Thyroid gland (tissue), 4 donors: ENCODE results near the gene DRAM1. TPM values are rescaled to one million over a fixed set of nuclear protein-coding genes. Genes with fewer than 3 reads are reported as not detected.
"Not testable (repeated sequence)": the region's sequence is repeated elsewhere in the genome, so short reads cannot be mapped to it uniquely, and the experiment has no call there.

Experiments
- DNase-seq, 2 donors: peaks; one replicate each; pipeline ENCODE4 v3.0.0-alpha.2; 2019
- H3K27ac ChIP-seq, 3 donors: fragments of 200-600 bp; sonication (generic); 1 replicate in 2 of 3; 2 replicates in 1 of 3; pipeline ENCODE4 v1.5.1; 2016 to 2019; ENCODE audit warnings: mild to moderate bottlenecking in 1 of 3, moderate library complexity in 1 of 3
- H3K27me3 ChIP-seq: fragments of 200-600 bp; sonication (generic); one replicate; pipeline ENCODE4 v1.5.1; 2019
- H3K36me3 ChIP-seq, 2 donors: fragments of 200-600 bp; sonication (generic); one replicate each; pipeline ENCODE4 v1.5.1; 2016 to 2019
- H3K4me1 ChIP-seq, 2 donors: fragments of 200-600 bp; sonication (generic); one replicate each; pipeline ENCODE4 v1.5.1; 2017 to 2019
- H3K4me3 ChIP-seq, 3 donors: fragments of 200-600 bp; sonication (generic); replicated peaks in 1 of 3; 1 replicate in 2 of 3; 2 replicates in 1 of 3; pipeline ENCODE4 v1.5.1; 2016; ENCODE audit warnings: mild to moderate bottlenecking in 1 of 3
- H3K9me3 ChIP-seq: fragments of 200-600 bp; sonication (generic); one replicate; pipeline ENCODE4 v1.5.1; 2017
- CTCF ChIP-seq, 6 experiments: fragments of 200-600 bp in 3 of 6; fragments of 450-650 bp in 3 of 6; sonication (generic) in 3 of 6; IDR thresholded peaks; one replicate each; pipeline ENCODE4 v1.5.1; 2016 to 2019; ENCODE audit warnings: antibody characterized with exemption in 6 of 6, mild to moderate bottlenecking in 2 of 6, inconsistent platforms in 1 of 6, moderate library complexity in 1 of 6
- POLR2A ChIP-seq, 2 donors: fragments of 450-650 bp; IDR thresholded peaks; one replicate each; pipeline ENCODE4 v1.6.1; 2017; ENCODE audit warnings: antibody characterized with exemption in 2 of 2, mild to moderate bottlenecking in 2 of 2, moderate library complexity in 1 of 2
- WGBS, 2 donors: methylation state at CpG; one replicate each; pipeline ENCODE4 v1.1.5; 2017; 5-methylcytosine and 5-hydroxymethylcytosine counted together
- intact Hi-C: fragments of 100-400 bp; cut with DNase I; formaldehyde crosslinking; loops from one replicate; pipeline ENCODE4 v1.15.1; 2023
- total RNA-seq, 4 donors: library from RNA; depleted of rRNA; stranded (reverse); fragments of >200 nt; gene quantifications; one replicate each; pipeline ENCODE4 v1.2.3, GENCODE V29; 2016

DRAM1 gene
- total RNA-seq, 4 donors from 2014 or later, result 7.8 to 31.0 (median 14.1) TPM

GRCh38 chr12:101854747-101855146 lies 22.6 kb upstream of the DRAM1 start:
- no peaks in the 10 kb centered on the region for H3K9me3 ChIP-seq
- H3K4me1 ChIP-seq, result no peaks in the 10 kb centered on the region
- no peaks in the 10 kb centered on the region for H3K36me3 ChIP-seq
- intact Hi-C loops, result no loop called here
- no peak for TF ChIP-seq CTCF (IDR thresholded peaks at IDR 0.05)
- no peak for TF ChIP-seq POLR2A (IDR thresholded peaks at IDR 0.05)
- H3K27ac ChIP-seq, result no peak overlapping the region
- no peak for DNase-seq
- H3K27me3 ChIP-seq, result no peaks in the 10 kb centered on the region
- no peak overlapping the region for H3K4me3 ChIP-seq
- WGBS, 2 donors, result 97 to 100% methylated on average over 1 of the region's 1 CpG

DNA sequence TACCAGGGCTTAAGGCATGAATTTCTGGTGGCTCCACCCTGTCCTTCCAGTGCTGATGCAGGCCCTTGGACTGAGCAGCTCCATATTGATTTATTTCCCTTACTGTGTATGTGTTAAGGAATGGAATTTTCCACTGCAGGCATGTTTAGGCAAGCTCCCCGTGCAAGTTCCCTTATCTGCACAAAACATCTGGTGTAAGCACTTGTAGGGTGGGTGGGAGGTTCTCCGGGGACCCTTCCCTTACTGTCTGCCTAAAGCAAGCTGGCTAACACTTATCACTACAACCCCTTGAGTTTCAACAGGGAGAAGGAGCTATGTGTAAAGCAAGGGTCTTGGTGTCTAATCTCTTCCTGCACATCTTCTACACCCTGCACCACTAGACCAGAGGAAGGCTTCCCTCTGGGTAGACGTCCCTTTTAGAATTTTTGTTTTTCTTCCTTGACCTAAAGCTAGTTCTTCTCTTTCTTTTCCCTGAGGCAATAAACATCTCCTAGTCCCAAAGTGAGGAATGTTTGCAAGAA lies 22.0 kb upstream of the DRAM1 start:
- no peaks in the 10 kb centered on the region for H3K36me3 ChIP-seq
- H3K9me3 ChIP-seq, result no peaks in the 10 kb centered on the region
- no peak overlapping the region for H3K27ac ChIP-seq
- no peaks in the 10 kb centered on the region for H3K27me3 ChIP-seq
- no peak for TF ChIP-seq POLR2A (IDR thresholded peaks at IDR 0.05)
- TF ChIP-seq CTCF (IDR thresholded peaks at IDR 0.05), result no peak
- no peak for DNase-seq
- 24 to 32% methylated on average over 3 of the region's 3 CpGs for WGBS, 2 donors
- H3K4me3 ChIP-seq, result no peak overlapping the region
- H3K4me1 ChIP-seq, result no peaks in the 10 kb centered on the region
- intact Hi-C loops, result no loop called here

- no peak for TF ChIP-seq POLR2A (IDR thresholded peaks at IDR 0.05)
- no peak for TF ChIP-seq CTCF (IDR thresholded peaks at IDR 0.05)
- no peak for DNase-seq
- no peaks in the 10 kb centered on the region for H3K36me3 ChIP-seq
- H3K27ac ChIP-seq, result no peak overlapping the region
- H3K27me3 ChIP-seq, result no peaks in the 10 kb centered on the region
- H3K9me3 ChIP-seq, result no peaks in the 10 kb centered on the region
- 87 to 92% methylated on average over 3 of the region's 3 CpGs for WGBS, 2 donors
- intact Hi-C loops, result no loop called here
- H3K4me1 ChIP-seq, result no peaks in the 10 kb centered on the region
- no peak overlapping the region for H3K4me3 ChIP-seq
Observed at GRCh38 chr12:101855976-101856375, 21.4 kb upstream of the DRAM1 start.

DNA sequence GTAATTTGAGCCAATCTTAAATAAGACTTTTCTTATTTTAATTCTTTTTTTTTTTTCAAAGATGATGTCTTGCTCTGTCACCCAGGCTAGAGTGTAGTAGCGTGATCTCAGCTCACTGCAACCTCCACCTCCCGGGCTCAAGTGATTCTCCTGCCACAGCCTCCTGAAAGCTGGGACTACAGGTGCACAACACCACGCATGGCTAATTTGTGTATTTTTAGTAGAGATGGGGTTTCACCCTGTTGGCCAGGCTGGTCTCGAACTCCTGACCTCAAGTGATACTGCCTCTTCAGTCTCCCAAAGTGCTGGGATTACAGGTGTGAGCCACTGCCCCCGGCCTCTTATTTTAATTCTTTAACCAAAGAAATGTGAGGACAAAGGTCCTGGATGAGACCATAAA lies 20.8 kb upstream of the DRAM1 start:
- 88 to 94% methylated on average over 5 of the region's 5 CpGs for WGBS, 2 donors
- H3K27ac ChIP-seq, H3K27me3 ChIP-seq, H3K4me1 ChIP-seq, H3K4me3 ChIP-seq, intact Hi-C loops, H3K36me3 ChIP-seq, DNase-seq, H3K9me3 ChIP-seq: not testable (repeated sequence)

DNA sequence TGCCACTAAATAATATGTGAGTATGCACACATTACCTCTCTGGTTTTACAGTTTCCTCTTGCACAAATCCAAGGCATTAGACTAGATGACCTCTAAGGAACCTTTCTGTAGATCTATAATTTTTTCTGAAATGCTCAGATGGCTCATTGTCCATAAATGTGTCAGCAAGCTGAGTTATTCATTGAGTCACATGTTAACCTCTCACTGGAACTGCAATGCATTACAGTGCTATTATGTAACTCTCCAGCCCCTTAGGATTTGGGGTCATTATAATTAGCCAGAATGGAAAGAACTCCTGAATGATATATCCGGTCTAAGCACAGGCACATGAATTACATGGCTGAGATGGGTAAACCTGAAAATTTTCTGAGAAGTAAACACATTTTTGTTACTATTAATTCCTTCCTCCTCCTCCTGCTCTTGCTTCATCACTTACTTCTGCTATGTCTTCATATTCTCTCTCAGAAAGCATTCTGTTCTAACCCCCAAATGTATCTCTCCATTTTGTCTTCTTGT lies 20.3 kb upstream of the DRAM1 start:
- Histone ChIP-seq H3K27ac (no peak overlapping the region), H3K9me3 (no peaks in the 10 kb centered on the region), H3K4me1 (no peaks in the 10 kb centered on the region), H3K36me3 (no peaks in the 10 kb centered on the region), H3K27me3 (no peaks in the 10 kb centered on the region), H3K4me3 (no peak overlapping the region)
- no peak for DNase-seq
- TF ChIP-seq POLR2A (IDR thresholded peaks at IDR 0.05), result no peak
- TF ChIP-seq CTCF (IDR thresholded peaks at IDR 0.05), result no peak
- WGBS, 2 donors, result 60 to 76% methylated on average over 1 of the region's 1 CpG
- intact Hi-C loops, result no loop called here

DNA sequence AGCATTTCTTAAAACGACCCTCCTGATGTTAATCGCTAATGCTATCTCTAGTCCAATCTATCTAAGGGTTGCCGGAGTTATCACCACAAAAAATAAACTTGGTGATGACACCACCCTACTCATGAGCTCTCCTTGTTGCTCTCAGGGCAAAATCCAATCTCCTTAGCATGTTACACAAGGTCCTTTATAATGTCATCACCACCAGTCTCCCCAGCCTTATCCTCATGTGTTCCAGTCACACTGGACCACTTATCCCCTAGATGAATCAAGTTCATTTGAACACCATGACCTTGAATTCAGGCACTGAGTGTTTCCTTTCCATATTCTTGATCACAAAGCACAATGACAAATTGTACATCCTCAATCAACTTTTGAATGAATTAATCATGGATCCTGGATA lies 19.0 kb upstream of the DRAM1 start:
- Histone ChIP-seq H3K9me3 (no peaks in the 10 kb centered on the region), H3K36me3 (no peaks in the 10 kb centered on the region), H3K4me3 (no peak overlapping the region), H3K27me3 (no peaks in the 10 kb centered on the region), H3K4me1 (no peaks in the 10 kb centered on the region), H3K27ac (no peak overlapping the region)
- DNase-seq, result no peak
- 93% methylated on average over 3 of the region's 3 CpGs for WGBS, 2 donors
- no peak for TF ChIP-seq POLR2A (IDR thresholded peaks at IDR 0.05)
- no peak for TF ChIP-seq CTCF (IDR thresholded peaks at IDR 0.05)
- intact Hi-C loops, result no loop called here
